ENCODE measurements around the gene MLN. TPM values are rescaled to one million over a fixed set of nuclear protein-coding genes. Genes with fewer than 3 reads are reported as not detected.

MLN gene
- total and polyA plus RNA-seq, 2 of the 4 experiments (the other 2 are of a cell fraction) = not detected

DNA sequence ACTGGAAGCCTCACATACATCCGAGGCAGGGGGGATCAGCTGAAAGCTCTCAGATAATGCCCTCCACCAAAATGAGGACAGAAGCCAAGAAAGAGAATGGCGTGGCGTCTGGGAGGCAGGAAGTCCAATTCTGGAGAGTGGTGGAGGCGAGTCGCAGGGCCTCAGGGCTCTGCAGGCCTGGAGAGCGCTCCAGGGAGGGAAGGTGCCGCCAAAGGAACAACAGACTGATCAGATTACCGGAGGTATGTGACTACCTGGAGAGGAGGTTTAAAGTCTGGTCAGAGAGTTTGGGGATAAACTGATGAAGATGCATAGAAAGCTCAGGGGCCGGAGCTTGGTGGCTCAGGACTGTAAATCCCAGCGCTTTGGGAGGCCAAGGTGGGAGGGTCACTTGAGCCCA, 45.9 kb downstream of the MLN start:
- Histone ChIP-seq H2BK15ac (ENCODE audit: low read depth, low read length) (no peak overlapping the region; the same call in 2 of the 3 replicates), H3K79me1 (ENCODE audit: low read depth in 1 of 2, low read length in 2 of 2) (no peaks in the 10 kb centered on the region), H3K27me3 (ENCODE audit: control insufficient read depth, insufficient read depth, low read length) (no peaks in the 10 kb centered on the region), H3K4me1 (ENCODE audit: control insufficient read depth, insufficient read depth, low read length) (peaks cover 16% of the 10 kb centered on the region; the same call in 1 of the 2 replicates), H3K23ac (ENCODE audit: low read depth, low read length) (no peak overlapping the region), H3K9me1 (ENCODE audit: insufficient read depth, low read length) (no peaks in the 10 kb centered on the region), H3K18ac (ENCODE audit: low read depth, low read length) (no peak overlapping the region), H3K36me3 (ENCODE audit: control insufficient read depth, insufficient read depth, low read length) (no peaks in the 10 kb centered on the region), H3K9me3 (ENCODE audit: control insufficient read depth, insufficient read depth, low read length) (no peaks in the 10 kb centered on the region), H4K8ac (ENCODE audit: low read depth in 2 of 2, low read length in 2 of 2) (no peak overlapping the region), H3K9ac (ENCODE audit: low read depth, low read length) (no peak overlapping the region), H3K4me3 (ENCODE audit: insufficient read depth, low read depth, low read length) (no peak overlapping the region), H4K5ac (ENCODE audit: low read depth, low read length) (no peak overlapping the region), H2AK9ac (replicated peaks; ENCODE audit: low read depth, low read length, poor library complexity) (no peak overlapping the region), H4K91ac (ENCODE audit: insufficient read depth, low read depth, low read length) (no peak overlapping the region), H3K56ac (ENCODE audit: extremely low read depth, insufficient read depth, low read length) (no peak overlapping the region), H2BK20ac (ENCODE audit: low read depth, low read length) (no peak overlapping the region), H3K4ac (ENCODE audit: low read depth, low read length) (no peak overlapping the region), H2BK120ac (ENCODE audit: low read depth, low read length) (no peak overlapping the region), H2AFZ (replicated peaks; ENCODE audit: low read length, poor library complexity) (no peak overlapping the region), H2BK5ac (ENCODE audit: low read depth, low read length, poor library complexity, severe bottlenecking) (no peak overlapping the region), H2AK5ac (ENCODE audit: low read depth, low read length) (no peak overlapping the region), H3K27ac (ENCODE audit: insufficient read depth, low read length) (no peak overlapping the region), H3K14ac (replicated peaks; ENCODE audit: low read depth, low read length) (no peak overlapping the region), H4K20me1 (ENCODE audit: insufficient read depth, low read length) (peaks cover 5% of the 10 kb centered on the region), H3K4me2 (ENCODE audit: low read depth, low read length) (no peak overlapping the region)
- BruUV-seq (replicated peaks) = no TSS peak
- ATAC-seq (ENCODE audit: low read depth) (no peak), DNase-seq (no peak)
- in situ Hi-C loops (cut with MboI; ENCODE audit: low sequenced_read_pairs) (no loop called here), intact Hi-C loops (cut with micrococcal nuclease) (no loop called here), dilution Hi-C loops (cut with HindIII; ENCODE audit: low sequenced_read_pairs, unreplicated experiment) (no loop called here)
- CTCF ChIA-PET = interaction anchor here (1.4 kb wide), 1 partner anchor 270 kb away, joined by 3 read pairs; no protein-coding TSS in a partner anchor
- TF ChIP-seq RAD21 (IDR thresholded peaks at IDR 0.05; ENCODE audit: low read length) (no peak), BHLHE40 (IDR thresholded peaks at IDR 0.05; ENCODE audit: low read depth, low read length) (no peak), MAFK (IDR thresholded peaks at IDR 0.05; ENCODE audit: low read depth, low read length) (no peak), RCOR1 (IDR thresholded peaks at IDR 0.05; ENCODE audit: insufficient replicate concordance, low read length) (no peak)
- 96% methylated on average over 4 of the region's 10 CpGs; no CpG with 5 or more reads in 1 of the 2 experiments for WGBS, 2 experiments (ENCODE audit: extremely low coverage in 2 of 2, insufficient read length in 1 of 2)
- POLR2A ChIA-PET (ENCODE audit: unreplicated experiment) = no interaction called here
